K562 (cell line): ENCODE results near the gene RPLP2. TPM values are rescaled to one million over a fixed set of nuclear protein-coding genes. Genes with fewer than 3 reads are reported as not detected.

ENCODE experiments used
- ATAC-seq: fragments of 200-7000 bp; cut with Tn5 transposase; 3 replicates; pipeline ENCODE4 v1.9.1; 2020; ENCODE audit warnings: moderate library complexity
- BruUV-seq: library from RNA; stranded (reverse); fragments of 400-500 nt; replicated peaks from 2 replicates; lab custom pipeline; 2021; lab: Mats Ljungman, UMichigan
- CTCF ChIA-PET: fragments of 300-600 bp; formaldehyde crosslinking; extraction: SDS; loops from one replicate; lab custom pipeline; 2021; ENCODE audit warnings: low intra/inter-chr PET ratio; lab: Yijun Ruan, JAX
- POLR2A ChIA-PET: fragments of 300-600, 350-650 bp; sonication (Branson Sonifier 250); formaldehyde crosslinking; extraction: SDS; loops from one replicate; lab custom pipeline; 2021; ENCODE audit warnings: antibody characterized with exemption, inconsistent platforms; lab: Yijun Ruan, JAX
- DNase-seq, 4 experiments: peaks; one replicate each; pipeline versions ENCODE4 v3.0.0 to v3.0.0-alpha.2; 2011 to 2018; ENCODE audit warnings: low spot score in 3 of 4, mixed read lengths in 3 of 4; ENCODE audit errors: extremely low read depth in 1 of 4
- FAIRE-seq: peaks from 2 replicates; lab custom pipeline; 2011; peaks lifted over from hg19 to GRCh38; lab: Jason Lieb, UNC
- H2AFZ ChIP-seq: 2 replicates; pipeline ENCODE4 v1.6.0; 2011; ENCODE audit warnings: low read depth, low read length, control low read depth, inconsistent platforms
- H3K27ac ChIP-seq: fragments of 200-600 bp; 3 replicates; pipeline ENCODE4 v1.8.0; 2011; ENCODE audit warnings: low read depth, mild to moderate bottlenecking, control low read depth, inconsistent platforms, low read length, moderate library complexity, mixed read lengths; ENCODE audit errors: extremely low read depth
- H3K27me3 ChIP-seq, 2 experiments: fragments of 300-600 bp in 1 of 2; 2 replicates in 1 of 2; 3 replicates in 1 of 2; pipeline versions ENCODE4 v1.6.0 to v1.8.0; 2011; ENCODE audit warnings: inconsistent platforms in 2 of 2, low read length in 2 of 2, mild to moderate bottlenecking in 1 of 2, mixed read lengths in 1 of 2, moderate library complexity in 1 of 2; ENCODE audit not compliant: control insufficient read depth in 2 of 2, insufficient read depth in 2 of 2
- H3K36me3 ChIP-seq: fragments of 300-600 bp; 3 replicates; pipeline ENCODE4 v1.8.0; 2011; ENCODE audit warnings: mild to moderate bottlenecking, low read length, inconsistent platforms; ENCODE audit not compliant: control insufficient read depth, insufficient read depth
- H3K4me1 ChIP-seq, 2 experiments: fragments of 200-600 bp in 1 of 2; replicated peaks in 1 of 2; 2 replicates in 1 of 2; 3 replicates in 1 of 2; pipeline versions ENCODE4 v1.5.1 to v1.8.0; 2011; ENCODE audit warnings: inconsistent platforms in 2 of 2, low read length in 2 of 2, mild to moderate bottlenecking in 1 of 2, mixed read lengths in 1 of 2, moderate library complexity in 1 of 2; ENCODE audit not compliant: control insufficient read depth in 2 of 2, insufficient read depth in 2 of 2
- H3K4me2 ChIP-seq: 2 replicates; pipeline ENCODE4 v1.6.1; 2011; ENCODE audit warnings: low read length, control low read depth, inconsistent platforms, mixed read lengths; ENCODE audit not compliant: insufficient read depth
- H3K4me3 ChIP-seq: fragments of 200-600 bp; sonication (generic), shearing (Covaris generic); 2 replicates; pipeline ENCODE4 v1.5.1; 2016; ENCODE audit warnings: control low read depth, inconsistent platforms
- H3K79me2 ChIP-seq: fragments of 200-600 bp; 3 replicates; pipeline ENCODE4 v1.8.0; 2011; ENCODE audit warnings: low read length, inconsistent platforms; ENCODE audit not compliant: control insufficient read depth, insufficient read depth
- H3K9ac ChIP-seq, 2 experiments: 2 replicates each; pipeline versions ENCODE4 v1.6.0 to v1.6.1; 2011; ENCODE audit warnings: low read depth in 2 of 2, low read length in 2 of 2, control low read depth in 1 of 2, inconsistent platforms in 1 of 2, mild to moderate bottlenecking in 1 of 2, mixed read lengths in 1 of 2; ENCODE audit not compliant: insufficient read depth in 1 of 2
- H3K9me1 ChIP-seq: one replicate; pipeline ENCODE4 v1.6.0; 2011; ENCODE audit warnings: inconsistent platforms, mild to moderate bottlenecking, low read length, moderate library complexity; ENCODE audit not compliant: control insufficient read depth, insufficient read depth
- H3K9me3 ChIP-seq: replicated peaks from 2 replicates; pipeline ENCODE4 v1.5.1; 2011; ENCODE audit warnings: low read depth, low read length, inconsistent platforms; ENCODE audit not compliant: control insufficient read depth, insufficient read depth
- H4K20me1 ChIP-seq: replicated peaks from 2 replicates; pipeline ENCODE4 v1.6.1; 2011; ENCODE audit warnings: low read length, inconsistent platforms, mixed read lengths; ENCODE audit not compliant: control insufficient read depth, insufficient read depth
- CTCF ChIP-seq, 3 experiments: IDR thresholded peaks in 2 of 3; conservative IDR thresholded peaks in 1 of 3; 2 replicates each; pipeline ENCODE4 v1.5.1; 2011 to 2012; ENCODE audit warnings: low read length in 3 of 3, mild to moderate bottlenecking in 3 of 3, control low read depth in 2 of 3, improper control_type of control experiment in 1 of 3, inconsistent platforms in 1 of 3, low read depth in 1 of 3, mixed read lengths in 1 of 3, moderate library complexity in 1 of 3; ENCODE audit not compliant: insufficient read depth in 2 of 3
- ETV6 ChIP-seq, 3 experiments: fragments of 150-350 bp in 1 of 3; sonication (generic) in 1 of 3; formaldehyde crosslinking in 1 of 3; IDR thresholded peaks; 2 replicates each; pipeline versions ENCODE4 v1.6.1 to v1.8.0; 2014 to 2022; ENCODE audit warnings: borderline replicate concordance in 2 of 3, low read depth in 2 of 3, antibody characterized with exemption in 1 of 3, low read length in 1 of 3, mild to moderate bottlenecking in 1 of 3, missing genetic modification reagents in 1 of 3
- HDAC1 ChIP-seq, 2 experiments: fragments of 450-650 bp; IDR thresholded peaks; 2 replicates each; pipeline ENCODE4 v1.6.1; 2016 to 2017; ENCODE audit warnings: inconsistent platforms in 1 of 2, mild to moderate bottlenecking in 1 of 2, moderate library complexity in 1 of 2
- JUND ChIP-seq, 2 experiments: IDR thresholded peaks; 2 replicates in 1 of 2; 3 replicates in 1 of 2; pipeline ENCODE4 v1.6.1; 2011; ENCODE audit warnings: borderline replicate concordance in 2 of 2, low read depth in 2 of 2, low read length in 2 of 2, improper control_type of control experiment in 1 of 2, missing biosample characterization in 1 of 2, missing genetic modification characterization in 1 of 2, missing genetic modification reagents in 1 of 2
- MCM7 ChIP-seq, 2 experiments: fragments of 450-650 bp; IDR thresholded peaks; 2 replicates each; pipeline ENCODE4 v1.6.1; 2016 to 2018
- ZNF263 ChIP-seq: sonication (generic); formaldehyde crosslinking; IDR thresholded peaks from 2 replicates; pipeline ENCODE4 v1.8.0; 2022; ENCODE audit warnings: mild to moderate bottlenecking, missing genetic modification reagents, borderline replicate concordance
- ZNF518B ChIP-seq: fragments of 250-450 bp; sonication (Bioruptor Pico); IDR thresholded peaks from 2 replicates; pipeline ENCODE4 v1.5.0; 2021; ENCODE audit warnings: mild to moderate bottlenecking, moderate library complexity
- ZNF830 ChIP-seq: fragments of 250-450 bp; sonication (Bioruptor Pico); IDR thresholded peaks from 2 replicates; pipeline ENCODE4 v1.5.0; 2021; ENCODE audit warnings: mild to moderate bottlenecking
- WGBS: fragments of 100-300 bp; shearing (Covaris generic); methylation state at CpG from one replicate; pipeline ENCODE4 v1.1.6; 2016; ENCODE audit warnings: low coverage, mixed read lengths; ENCODE audit not compliant: insufficient coverage; ENCODE audit errors: missing lambda C conversion rate; 5-methylcytosine and 5-hydroxymethylcytosine counted together
- in situ Hi-C: fragments of 300-500 bp; cut with MboI; formaldehyde crosslinking; loops from 4 replicates; pipeline ENCODE4 v1.15.0; 2018; ENCODE audit warnings: inconsistent platforms, mixed read lengths
- intact Hi-C: fragments of 100-400 bp; cut with micrococcal nuclease; formaldehyde crosslinking; loops from 2 replicates; pipeline ENCODE4 v1.14.2; 2022
- polyA plus RNA-seq, 8 experiments: library from polyadenylated mRNA; depleted of rRNA in 4 of 8; stranded (reverse) in 5 of 8; unstranded in 3 of 8; fragments of >200 nt; fragmentation: Nextera tagmentation in 2 of 8; fragmentation: Illumina TruSeq in 1 of 8; extraction: Ambion mirVana in 2 of 8; extraction: Trizol in 1 of 8; gene quantifications; 2 replicates each; pipeline versions ENCODE4 v1.2.1 to v1.2.3, GENCODE V29; 2011 to 2014; ENCODE audit warnings: inconsistent platforms in 1 of 8, missing spikeins in 1 of 8
- total RNA-seq, 7 experiments: library from RNA; depleted of rRNA in 6 of 7; stranded (reverse); fragments of >200 nt in 6 of 7; fragmentation: Illumina TruSeq in 2 of 7; extraction: Trizol in 2 of 7; gene quantifications; 2 replicates each; pipeline versions ENCODE4 v1.2.1 to v1.2.3, GENCODE V29; 2011 to 2021; ENCODE audit warnings: low replicate concordance in 1 of 7
- TF ChIP-seq, protein P1 (sequence below): fragments of 250-450 bp; sonication (Bioruptor Pico); IDR thresholded peaks from 2 replicates; pipeline ENCODE4 v1.4.0; 2020; ENCODE audit warnings: mild to moderate bottlenecking, moderate library complexity

Gene RPLP2
- total and polyA plus RNA-seq, 9 of the 15 experiments (the other 6 are each of a cell fraction or from before 2014, with no cell fraction given), result 528 to 3,807 (median 1,633) TPM

- intact Hi-C loops (no loop called here), in situ Hi-C loops (no loop called here)
- Histone ChIP-seq H3K4me2 (no peak overlapping the region), H3K9me3 (no peaks in the 10 kb centered on the region), H3K9me1 (peaks cover 6% of the 10 kb centered on the region), H3K27me3 (no peaks in the 10 kb centered on the region), H3K36me3 (peaks cover 81% of the 10 kb centered on the region), H2AFZ (no peak overlapping the region), H3K4me3 (no peak overlapping the region), H3K79me2 (peaks cover 4% of the 10 kb centered on the region; the same call in 1 of the 3 replicates), H4K20me1 (peaks cover 36% of the 10 kb centered on the region), H3K9ac (no peak overlapping the region), H3K27ac (no peak overlapping the region), H3K4me1 (peaks cover 8 to 40% of the 10 kb centered on the region in 2 experiments; a peak in 4 of 5 replicates)
- DNase-seq (peak; percentile 48 to 64 (median 56)), FAIRE-seq (peak; percentile 19), ATAC-seq (peak; percentile 59)
- POLR2A ChIA-PET, result interaction anchor here (1.0 to 10.4 kb wide), 8 partner anchors 10 to 70 kb away, joined by 3 to 88 read pairs (median 4); partner anchors contain the start of genes DEAF1, TALDO1 and TMEM80
- CTCF ChIA-PET, result interaction anchor here (1.5 kb wide), 1 partner anchor 37 kb away, joined by 8 read pairs; no protein-coding TSS in a partner anchor
- 76% methylated on average over 15 of the region's 19 CpGs for WGBS
- BruUV-seq, result no TSS peak
- no peak for TF ChIP-seq ETV6 (IDR thresholded peaks at IDR 0.05; ENCODE audit: borderline replicate concordance in 1 of 2, low read depth in 2 of 2, low read length in 1 of 2)
- no peak for TF ChIP-seq ETV6 (CRISPR knock-in tag; IDR thresholded peaks at IDR 0.05; ENCODE audit: borderline replicate concordance)
- TF ChIP-seq JUND (IDR thresholded peaks at IDR 0.05; ENCODE audit: borderline replicate concordance, low read depth, low read length), result no peak
- no peak for TF ChIP-seq JUND (tag; IDR thresholded peaks at IDR 0.05; ENCODE audit: borderline replicate concordance, low read depth, low read length)
- peak; percentile 54 to 62 (median 55) for TF ChIP-seq CTCF (IDR thresholded peaks at IDR 0.05 in 2 of 3, conservative IDR thresholded peaks at IDR 0.05 in 1 of 3; ENCODE audit: insufficient read depth in 2 of 3, low read depth in 1 of 3, low read length in 3 of 3)
- peak; percentile 93; the same call in 1 of the 2 replicates for TF ChIP-seq ZNF830 (CRISPR knock-in tag)
- TF ChIP-seq, protein P1, sequence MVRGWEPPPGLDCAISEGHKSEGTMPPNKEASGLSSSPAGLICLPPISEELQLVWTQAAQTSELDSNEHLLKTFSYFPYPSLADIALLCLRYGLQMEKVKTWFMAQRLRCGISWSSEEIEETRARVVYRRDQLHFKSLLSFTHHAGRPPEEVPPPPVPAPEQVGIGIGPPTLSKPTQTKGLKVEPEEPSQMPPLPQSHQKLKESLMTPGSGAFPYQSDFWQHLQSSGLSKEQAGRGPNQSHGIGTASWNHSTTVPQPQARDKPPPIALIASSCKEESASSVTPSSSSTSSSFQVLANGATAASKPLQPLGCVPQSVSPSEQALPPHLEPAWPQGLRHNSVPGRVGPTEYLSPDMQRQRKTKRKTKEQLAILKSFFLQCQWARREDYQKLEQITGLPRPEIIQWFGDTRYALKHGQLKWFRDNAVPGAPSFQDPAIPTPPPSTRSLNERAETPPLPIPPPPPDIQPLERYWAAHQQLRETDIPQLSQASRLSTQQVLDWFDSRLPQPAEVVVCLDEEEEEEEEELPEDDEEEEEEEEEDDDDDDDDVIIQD (CRISPR knock-in tag), result no peak
- TF ChIP-seq ZNF518B, result no peak
- no peak for TF ChIP-seq HDAC1 (IDR thresholded peaks at IDR 0.05)
- TF ChIP-seq MCM7 (IDR thresholded peaks at IDR 0.05), result no peak
- no peak for TF ChIP-seq ZNF263 (CRISPR knock-in tag)
These were observed 44.6 kb upstream of the RPLP2 start for GRCh38 chr11:765025-765801.
